Endometrial microvascular endothelial cells (primary cell): ENCODE measurements around the gene TXNRD2. TPM values are rescaled to one million over a fixed set of nuclear protein-coding genes. Genes with fewer than 3 reads are reported as not detected.

Experiments
- in situ Hi-C: cut with HindIII; loops from 2 replicates; pipeline ENCODE4 v1.10.0; 2017; ENCODE audit warnings: low sequenced_read_pairs, low pct_unique_long_range_greater_than_20kb; ENCODE audit errors: inconsistent ontology term
- total RNA-seq: library from RNA; depleted of rRNA; stranded (reverse); fragments of >200 nt; gene quantifications from one replicate; pipeline ENCODE4 v1.2.3, GENCODE V29; 2015; ENCODE audit errors: inconsistent ontology term

TXNRD2 gene
- total RNA-seq, 1 donor from 2014 or later: 61.6 TPM

DNA sequence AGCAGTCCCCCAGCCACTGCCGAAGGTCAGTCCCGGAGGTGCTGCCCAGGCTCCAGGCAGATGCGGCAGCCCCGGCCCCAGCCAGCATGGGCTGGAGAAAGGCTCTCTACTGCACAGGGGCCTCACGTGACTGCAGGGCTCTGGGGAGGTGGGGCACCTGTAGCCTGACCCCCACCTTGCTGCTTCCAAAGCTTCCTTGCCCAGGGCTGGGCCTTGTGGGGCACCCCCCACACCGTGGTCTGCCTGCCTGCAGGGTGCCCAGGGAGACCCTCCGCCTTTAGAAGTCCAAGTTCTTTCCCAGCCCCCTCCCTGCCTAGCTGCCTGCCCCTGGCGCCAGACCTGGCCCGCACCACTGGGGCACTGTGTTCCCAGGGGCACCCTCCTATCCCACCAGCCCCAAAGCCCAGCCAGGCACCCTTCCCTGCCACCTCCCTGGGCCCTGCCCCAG lies 28.4 kb upstream of the TXNRD2 start:
- in situ Hi-C loops: loop anchor here (10.0 to 25.0 kb wide), 2 partner anchors 55 to 142 kb away; partner anchors contain the start of genes RANBP1, TANGO2 and TRMT2A

DNA sequence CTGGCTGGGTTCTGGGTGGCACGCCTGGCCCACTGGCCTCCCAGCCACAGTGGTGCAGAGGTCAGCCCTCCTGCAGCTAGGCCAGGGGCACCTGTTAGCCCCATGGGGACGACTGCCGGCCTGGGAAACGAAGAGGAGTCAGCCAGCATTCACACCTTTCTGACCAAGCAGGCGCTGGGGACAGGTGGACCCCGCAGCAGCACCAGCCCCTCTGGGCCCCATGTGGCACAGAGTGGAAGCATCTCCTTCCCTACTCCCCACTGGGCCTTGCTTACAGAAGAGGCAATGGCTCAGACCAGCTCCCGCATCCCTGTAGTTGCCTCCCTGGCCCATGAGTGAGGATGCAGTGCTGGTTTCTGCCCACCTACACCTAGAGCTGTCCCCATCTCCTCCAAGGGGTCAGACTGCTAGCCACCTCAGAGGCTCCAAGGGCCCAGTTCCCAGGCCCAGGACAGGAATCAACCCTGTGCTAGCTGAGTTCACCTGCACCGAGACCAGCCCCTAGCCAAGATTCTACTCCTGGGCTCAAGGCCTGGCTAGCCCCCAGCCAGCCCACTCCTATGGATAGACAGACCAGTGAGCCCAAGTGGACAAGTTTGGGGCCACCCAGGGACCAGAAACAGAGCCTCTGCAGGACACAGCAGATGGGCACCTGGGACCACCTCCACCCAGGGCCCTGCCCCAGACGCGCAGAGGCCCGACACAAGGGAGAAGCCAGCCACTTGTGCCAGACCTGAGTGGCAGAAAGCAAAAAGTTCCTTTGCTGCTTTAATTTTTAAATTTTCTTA lies 27.7 kb upstream of the TXNRD2 start:
- in situ Hi-C loops: loop anchor here (25.0 kb wide), 1 partner anchor 143 kb away; the partner anchor contains the start of genes RANBP1 and TRMT2A

DNA sequence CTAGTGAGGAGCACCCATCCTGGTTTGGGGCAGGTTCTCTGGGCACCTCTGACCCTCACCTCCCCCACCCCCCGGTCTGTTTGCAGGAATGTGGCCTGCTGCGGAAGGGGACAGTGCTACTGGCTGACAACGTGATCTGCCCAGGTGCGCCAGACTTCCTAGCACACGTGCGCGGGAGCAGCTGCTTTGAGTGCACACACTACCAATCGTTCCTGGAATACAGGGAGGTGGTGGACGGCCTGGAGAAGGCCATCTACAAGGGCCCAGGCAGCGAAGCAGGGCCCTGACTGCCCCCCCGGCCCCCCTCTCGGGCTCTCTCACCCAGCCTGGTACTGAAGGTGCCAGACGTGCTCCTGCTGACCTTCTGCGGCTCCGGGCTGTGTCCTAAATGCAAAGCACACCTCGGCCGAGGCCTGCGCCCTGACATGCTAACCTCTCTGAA lies 26.9 kb upstream of the TXNRD2 start:
- in situ Hi-C loops: loop anchor here (25.0 kb wide), 1 partner anchor 144 kb away; the partner anchor contains the start of genes RANBP1 and TRMT2A

DNA sequence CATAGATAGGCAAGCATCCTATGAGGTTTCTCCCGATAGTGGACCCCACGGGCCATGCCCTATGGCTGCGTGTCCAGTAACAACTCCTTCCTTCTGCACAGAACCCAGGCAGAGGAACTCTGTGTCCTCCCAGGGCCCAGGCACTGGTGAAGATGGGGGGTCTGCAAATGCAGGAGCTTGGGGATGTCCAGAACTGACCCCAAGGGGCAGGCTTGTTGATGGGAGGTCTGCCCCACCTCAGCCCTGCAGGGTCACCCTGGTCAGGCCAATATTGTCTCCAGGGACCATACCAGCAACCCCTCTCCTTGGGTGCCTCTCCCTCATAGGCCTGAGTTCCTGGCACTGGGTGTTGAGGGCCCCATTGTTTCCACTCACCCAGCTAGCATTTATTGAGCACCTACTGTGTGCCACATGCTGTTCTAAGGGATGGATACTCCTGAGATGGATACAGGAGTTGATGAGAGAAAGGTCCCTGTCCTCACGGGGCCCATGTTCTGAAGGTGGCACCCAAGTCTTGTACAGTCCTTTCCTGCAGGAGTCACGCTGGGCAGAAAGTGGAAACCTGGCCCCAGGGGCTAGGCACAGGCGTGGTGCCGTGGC lies 26.3 kb upstream of the TXNRD2 start:
- in situ Hi-C loops: loop anchor here (25.0 kb wide), 1 partner anchor 144 kb away; the partner anchor contains the start of genes RANBP1 and TRMT2A

DNA sequence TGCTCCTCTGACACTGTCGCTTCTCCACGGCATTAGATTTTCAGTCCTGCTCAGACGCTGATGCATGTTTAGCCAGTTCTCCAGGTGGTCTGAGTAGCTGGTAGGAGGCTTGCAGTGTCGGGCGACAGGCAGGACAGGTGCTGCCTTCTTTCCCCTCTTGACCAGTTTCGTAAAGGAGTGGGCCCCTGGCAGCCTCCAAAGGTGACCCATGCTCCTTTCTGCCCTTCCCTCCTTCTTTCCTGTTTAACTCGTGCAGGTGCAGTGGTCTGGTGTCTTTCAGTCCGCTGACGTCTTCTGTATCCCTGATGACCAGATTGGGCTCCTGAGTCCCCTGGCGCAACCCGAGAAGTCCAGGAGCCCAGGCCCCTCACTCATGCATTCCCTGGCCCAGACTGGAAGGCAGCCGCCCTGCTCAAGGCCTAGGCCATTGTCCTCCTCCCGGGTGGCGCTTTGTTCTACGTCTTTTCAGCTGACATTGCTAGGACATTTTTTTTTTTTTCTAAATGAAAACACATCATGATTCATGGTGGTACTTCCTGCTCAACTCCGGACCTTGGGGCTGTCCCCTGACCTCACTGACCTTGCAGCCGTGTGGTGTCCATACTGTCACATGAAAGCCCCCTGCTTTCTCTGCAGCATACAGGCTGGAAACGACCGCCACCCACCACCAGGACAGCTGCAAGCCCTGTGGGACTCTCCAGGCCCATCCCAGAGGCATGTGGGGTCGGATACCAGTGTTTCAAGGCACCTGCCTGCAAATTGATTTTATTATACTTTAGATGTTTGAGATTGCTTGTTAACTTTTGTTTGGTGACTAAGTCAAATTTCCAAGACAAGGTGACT lies 25.5 kb upstream of the TXNRD2 start:
- in situ Hi-C loops: loop anchor here (25.0 kb wide), 1 partner anchor 145 kb away; the partner anchor contains the start of genes RANBP1 and TRMT2A

DNA sequence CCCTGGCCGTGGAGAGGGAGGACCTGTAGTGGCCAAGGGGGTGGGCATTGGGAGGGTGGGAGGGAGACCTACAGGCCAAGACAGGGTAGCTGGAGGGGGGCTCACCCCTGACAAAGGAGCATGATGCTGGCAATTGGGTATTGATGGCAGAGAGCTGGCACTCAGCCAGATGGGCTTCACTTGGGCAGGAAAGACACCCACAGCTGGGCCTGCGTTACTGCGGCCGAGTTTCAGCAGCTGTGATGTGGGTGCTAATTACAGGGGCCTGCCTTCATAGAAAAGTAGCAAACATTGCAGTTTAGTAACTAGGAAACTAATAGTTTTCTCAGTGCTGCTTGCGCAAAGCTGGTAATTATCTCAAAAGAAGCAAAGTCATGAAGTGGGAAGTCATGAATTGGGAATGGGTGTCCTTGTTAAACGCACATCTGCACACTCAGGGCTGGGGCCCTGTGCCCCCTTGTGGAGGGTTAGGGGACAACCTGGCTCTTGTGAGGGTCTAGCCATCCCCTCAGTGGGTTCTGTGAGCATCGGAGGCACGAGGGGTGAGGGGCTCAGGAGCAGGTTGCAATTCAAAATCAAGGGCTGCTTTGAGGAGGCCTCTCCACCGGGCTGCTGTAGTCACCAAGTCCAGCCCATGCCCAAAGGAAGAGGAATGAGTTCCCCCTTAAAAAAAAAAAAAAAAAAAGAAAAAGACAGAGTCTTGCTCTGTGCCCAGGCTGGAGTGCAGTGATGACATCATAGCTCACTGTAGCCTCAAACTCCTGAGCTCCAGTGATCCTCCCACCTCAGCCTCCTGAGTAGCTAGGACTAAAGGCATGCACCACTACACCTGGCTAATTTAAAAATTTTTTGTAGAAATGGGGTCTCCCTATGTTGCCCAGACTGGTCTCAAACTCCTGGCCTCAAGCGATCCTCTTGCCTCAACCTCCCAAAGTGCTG lies 24.4 kb upstream of the TXNRD2 start:
- in situ Hi-C loops: loop anchor here (25.0 kb wide), 1 partner anchor 146 kb away; the partner anchor contains the start of genes RANBP1 and TRMT2A

DNA sequence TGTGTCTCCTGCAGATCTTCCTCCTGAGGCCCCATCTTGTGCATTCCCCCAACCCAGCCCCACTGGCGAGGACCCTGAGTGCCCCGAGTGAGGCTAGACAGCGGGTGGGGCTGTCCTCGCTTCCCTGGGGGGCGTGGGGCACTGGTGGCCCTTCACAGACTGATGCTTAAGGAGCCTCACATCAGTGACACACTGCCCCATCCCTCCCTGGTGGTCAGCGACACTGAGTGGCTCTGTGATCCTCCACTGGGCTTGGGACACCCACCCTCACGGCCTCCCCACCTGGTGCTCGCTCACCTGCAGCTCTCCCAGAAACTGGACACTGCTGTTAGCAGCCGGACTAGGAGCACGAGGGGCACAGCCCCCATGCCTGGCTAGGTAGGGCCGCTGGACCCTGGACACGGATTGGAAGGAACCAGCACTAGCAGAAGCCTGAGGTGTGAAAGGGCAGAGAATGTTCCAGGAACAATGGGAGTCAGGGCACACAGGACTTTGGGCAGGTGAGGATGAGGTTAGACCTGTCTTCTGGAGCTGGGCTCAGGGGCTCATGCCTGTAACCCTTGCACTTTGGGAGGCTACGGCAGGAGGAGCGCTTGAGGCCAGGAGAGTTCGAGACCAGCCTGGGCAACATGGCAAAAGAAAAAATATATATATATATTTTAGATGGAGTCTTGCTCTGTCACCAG lies 23.2 kb upstream of the TXNRD2 start:
- in situ Hi-C loops: loop anchor here (25.0 kb wide), 1 partner anchor 147 kb away; the partner anchor contains the start of genes RANBP1 and TRMT2A

DNA sequence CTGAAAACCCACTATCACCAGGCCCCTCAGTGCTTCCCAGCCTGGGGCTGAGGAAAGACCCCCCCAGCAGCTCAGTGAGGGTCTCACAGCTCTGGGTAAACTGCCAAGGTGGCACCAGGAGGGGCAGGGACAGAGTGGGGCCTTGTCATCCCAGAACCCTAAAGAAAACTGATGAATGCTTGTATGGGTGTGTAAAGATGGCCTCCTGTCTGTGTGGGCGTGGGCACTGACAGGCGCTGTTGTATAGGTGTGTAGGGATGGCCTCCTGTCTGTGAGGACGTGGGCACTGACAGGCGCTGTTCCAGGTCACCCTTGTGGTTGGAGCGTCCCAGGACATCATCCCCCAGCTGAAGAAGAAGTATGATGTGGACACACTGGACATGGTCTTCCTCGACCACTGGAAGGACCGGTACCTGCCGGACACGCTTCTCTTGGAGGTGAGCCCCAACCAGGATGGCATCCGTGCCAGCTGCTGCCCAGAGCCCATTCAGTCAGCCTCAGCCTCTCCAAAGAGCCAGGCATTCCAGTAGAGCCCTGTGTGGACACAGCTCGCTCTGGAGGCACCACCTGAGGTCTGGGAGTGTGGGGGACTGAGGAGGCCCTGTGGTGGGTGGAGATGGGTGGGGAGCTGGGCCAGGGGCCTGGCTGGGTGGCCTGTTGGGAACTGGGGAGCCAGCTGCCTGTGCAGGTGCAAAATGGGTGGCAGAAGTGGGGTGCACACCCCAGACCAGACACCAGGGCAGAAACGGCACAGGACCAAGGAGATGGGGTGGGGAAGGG lies 22.4 kb upstream of the TXNRD2 start:
- in situ Hi-C loops: loop anchor here (25.0 kb wide), 1 partner anchor 148 kb away; the partner anchor contains the start of genes RANBP1 and TRMT2A

DNA sequence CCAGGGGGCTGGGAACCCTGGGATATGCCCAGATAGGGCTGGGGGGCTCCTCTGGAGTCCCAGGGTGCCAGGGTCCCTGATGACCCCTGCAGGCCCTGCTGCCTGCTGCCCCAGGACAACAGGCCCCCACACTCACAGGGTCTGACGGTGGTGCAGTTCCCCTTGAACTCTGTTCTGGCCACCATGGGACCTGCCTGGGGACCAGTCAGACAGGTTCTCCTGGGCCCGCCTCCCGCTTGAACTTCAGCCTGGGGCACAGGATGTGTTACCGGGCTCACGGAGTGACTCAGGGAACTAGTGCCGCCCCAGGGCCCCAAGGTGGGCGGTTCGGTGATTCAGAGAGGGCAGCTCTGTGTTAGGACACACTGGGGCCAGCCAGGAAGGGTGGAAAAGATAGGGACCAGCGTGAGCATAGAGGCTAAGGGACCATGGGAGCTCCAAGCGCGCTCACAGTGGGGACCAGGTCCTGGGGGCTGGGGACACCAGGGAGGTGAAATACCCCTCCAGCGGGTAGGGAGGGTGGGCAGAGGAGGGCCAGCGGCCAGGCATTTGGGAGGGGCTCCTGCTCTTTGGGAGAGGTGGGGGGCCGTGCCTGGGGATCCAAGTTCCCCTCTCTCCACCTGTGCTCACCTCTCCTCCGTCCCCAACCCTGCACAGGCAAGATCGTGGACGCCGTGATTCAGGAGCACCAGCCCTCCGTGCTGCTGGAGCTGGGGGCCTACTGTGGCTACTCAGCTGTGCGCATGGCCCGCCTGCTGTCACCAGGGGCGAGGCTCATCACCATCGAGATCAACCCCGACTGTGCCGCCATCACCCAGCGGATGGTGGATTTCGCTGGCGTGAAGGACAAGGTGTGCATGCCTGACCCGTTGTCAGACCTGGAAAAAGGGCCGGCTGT lies 21.5 kb upstream of the TXNRD2 start:
- in situ Hi-C loops: loop anchor here (25.0 kb wide), 1 partner anchor 149 kb away; the partner anchor contains the start of genes RANBP1 and TRMT2A

DNA sequence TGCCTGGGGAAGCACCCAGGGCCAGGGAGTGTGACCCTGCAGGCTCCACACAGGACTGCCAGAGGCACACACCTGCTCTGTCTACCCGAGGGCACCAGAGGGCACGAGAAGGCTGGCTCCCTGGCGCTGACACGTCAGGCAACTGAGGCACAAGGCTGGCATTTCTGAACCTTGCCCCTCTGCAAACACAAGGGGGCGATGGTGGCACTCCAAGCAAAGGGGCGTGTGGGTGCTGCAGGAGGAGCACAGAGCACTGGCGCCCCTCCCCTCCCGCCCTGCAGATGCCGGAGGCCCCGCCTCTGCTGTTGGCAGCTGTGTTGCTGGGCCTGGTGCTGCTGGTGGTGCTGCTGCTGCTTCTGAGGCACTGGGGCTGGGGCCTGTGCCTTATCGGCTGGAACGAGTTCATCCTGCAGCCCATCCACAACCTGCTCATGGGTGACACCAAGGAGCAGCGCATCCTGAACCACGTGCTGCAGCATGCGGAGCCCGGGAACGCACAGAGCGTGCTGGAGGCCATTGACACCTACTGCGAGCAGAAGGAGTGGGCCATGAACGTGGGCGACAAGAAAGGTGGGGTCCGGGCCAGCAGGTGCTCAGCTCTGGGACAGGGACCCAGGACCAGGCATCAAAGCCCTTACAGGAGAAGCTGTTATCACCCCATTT lies 20.8 kb upstream of the TXNRD2 start:
- in situ Hi-C loops: loop anchor here (25.0 kb wide), 1 partner anchor 150 kb away; the partner anchor contains the start of genes RANBP1 and TRMT2A

DNA sequence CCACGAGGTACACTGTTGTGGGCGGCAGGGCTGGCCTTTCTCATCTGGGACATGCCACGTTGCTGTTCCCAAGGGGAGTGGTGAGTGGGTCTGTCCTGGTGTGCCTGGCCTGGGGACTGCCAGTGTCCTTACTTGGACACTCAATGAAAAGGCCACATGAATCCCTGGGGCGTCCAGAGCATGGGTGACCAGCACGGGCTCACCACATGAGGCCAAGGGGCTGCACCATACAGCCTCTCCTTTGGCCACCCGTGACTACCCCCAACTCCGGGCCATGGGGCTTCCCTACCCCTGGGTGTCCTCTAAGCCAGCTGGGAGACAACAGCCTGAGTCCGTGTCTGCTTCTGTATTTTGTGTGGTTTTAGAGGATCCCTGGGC lies 20.2 kb upstream of the TXNRD2 start:
- in situ Hi-C loops: loop anchor here (25.0 kb wide), 1 partner anchor 150 kb away; the partner anchor contains the start of genes RANBP1 and TRMT2A

DNA sequence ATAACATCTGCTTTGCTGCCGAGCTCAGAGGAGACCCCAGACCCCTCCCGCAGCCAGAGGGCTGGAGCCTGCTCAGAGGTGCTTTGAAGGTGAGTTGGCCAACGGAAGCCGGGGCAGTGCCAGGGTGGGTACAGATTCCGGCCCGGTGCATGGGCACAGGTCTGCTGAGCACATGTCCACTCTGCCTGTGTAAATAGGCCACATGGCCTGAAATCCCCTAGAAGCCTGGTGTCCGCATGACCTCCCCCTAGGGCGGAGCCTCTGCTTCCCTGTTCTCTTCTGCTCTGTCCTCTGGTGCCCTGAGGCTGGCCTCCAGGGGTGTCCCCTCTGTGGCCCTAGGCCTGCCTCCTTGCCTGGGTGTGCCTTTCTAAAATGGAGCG lies 19.6 kb upstream of the TXNRD2 start:
- in situ Hi-C loops: loop anchor here (25.0 kb wide), 1 partner anchor 151 kb away; the partner anchor contains the start of genes RANBP1 and TRMT2A

DNA sequence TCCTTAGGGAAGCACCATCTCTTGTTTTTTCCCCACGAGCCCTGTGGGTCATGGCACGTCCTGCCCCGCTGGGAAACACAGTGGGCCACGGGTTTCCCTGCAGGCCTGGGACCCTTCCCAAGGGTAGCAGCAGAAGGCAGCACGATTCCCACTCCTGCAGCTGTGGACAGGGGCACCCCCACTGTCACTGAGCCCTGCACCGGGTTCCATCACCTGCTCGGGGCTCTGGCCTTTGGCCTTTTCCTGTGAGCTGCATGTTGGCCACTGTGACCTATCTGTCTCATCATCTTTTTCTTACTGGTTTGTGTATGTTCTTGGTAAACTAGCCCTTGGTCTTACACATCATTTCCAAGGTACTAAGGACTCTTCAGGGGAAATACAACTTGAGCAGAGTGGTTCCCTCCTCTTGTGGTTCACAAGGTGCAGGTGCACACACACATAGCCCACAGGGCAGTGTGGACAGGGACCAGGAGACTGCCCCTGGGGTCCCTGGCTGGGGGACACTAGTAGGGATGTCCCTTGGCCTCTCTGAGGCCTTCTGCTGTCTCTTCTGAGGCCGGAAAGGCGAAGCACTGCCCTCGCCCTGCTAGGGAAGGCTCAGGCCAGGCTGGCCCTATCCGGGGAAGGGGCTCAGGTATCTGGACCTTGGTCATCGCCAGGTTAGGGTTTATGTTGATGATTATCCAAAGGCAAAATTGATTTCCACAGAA lies 19.0 kb upstream of the TXNRD2 start:
- in situ Hi-C loops: loop anchor here (25.0 kb wide), 1 partner anchor 152 kb away; the partner anchor contains the start of genes RANBP1 and TRMT2A
